Epithelial cell of prostate (primary cell): ENCODE data around the gene A1BG.
"Not testable (repeated sequence)": the region's sequence is repeated elsewhere in the genome, so short reads cannot be mapped to it uniquely, and the experiment has no call there.

Experiments
- DNase-seq: peaks from one replicate; pipeline ENCODE4 v3.0.0-alpha.2; 2011; ENCODE audit warnings: low read depth, low spot score
- H3K27ac ChIP-seq: fragments of 450-650 bp; 2 replicates; pipeline ENCODE4 v1.5.1; 2017; ENCODE audit warnings: mild to moderate bottlenecking

Gene A1BG

GRCh38 chr19:58338825-58339558 is 14.3 kb downstream of the A1BG start:
- DNase-seq: no peak
- H3K27ac ChIP-seq: no peak overlapping the region

- H3K27ac ChIP-seq: no peak overlapping the region
Measured at GRCh38 chr19:58338336-58338735, 15.0 kb downstream of the A1BG start.

GRCh38 chr19:58336820-58337219 is 16.5 kb downstream of the A1BG start:
- H3K27ac ChIP-seq: no peak overlapping the region
- no peak for DNase-seq

More at GRCh38 chr19:58338336-58338735, 15.0 kb downstream of the A1BG start:
- no peak for DNase-seq

GRCh38 chr19:58336216-58336615 is 17.1 kb downstream of the A1BG start:
- no peak for DNase-seq

GRCh38 chr19:58335630-58336029 is 17.7 kb downstream of the A1BG start:
- no peak overlapping the region for H3K27ac ChIP-seq
- no peak for DNase-seq

More at GRCh38 chr19:58336216-58336615, 17.1 kb downstream of the A1BG start:
- H3K27ac ChIP-seq: no peak overlapping the region

- no peak overlapping the region for H3K27ac ChIP-seq
- no peak for DNase-seq
Measured at GRCh38 chr19:58334691-58335249, 18.5 kb downstream of the A1BG start.

GRCh38 chr19:58332697-58333096 is 20.6 kb downstream of the A1BG start:
- H3K27ac ChIP-seq: no peak overlapping the region
- DNase-seq: no peak

GRCh38 chr19:58330458-58330857 is 22.8 kb downstream of the A1BG start:
- peak overlapping the region; percentile 49 for H3K27ac ChIP-seq

GRCh38 chr19:58328999-58329398 is 24.3 kb downstream of the A1BG start:
- H3K27ac ChIP-seq: no peak overlapping the region
- DNase-seq: no peak

More at GRCh38 chr19:58330458-58330857, 22.8 kb downstream of the A1BG start:
- peak; percentile 36 for DNase-seq

- peak within 1 kb of the TSS; percentile 77 for H3K27ac ChIP-seq
- peak; percentile 79 for DNase-seq
Measured at GRCh38 chr19:58326914-58327726, 26.2 kb downstream of the A1BG start, which contains the start of gene ZSCAN22. ZSCAN22 (plus strand) TSS chr19:58326994; CDS start chr19:58334803, 7,809 bp downstream.

GRCh38 chr19:58326501-58326913 is 26.8 kb downstream of the A1BG start:
- DNase-seq: no peak
- H3K27ac ChIP-seq: peak overlapping the region; percentile 77

GRCh38 chr19:58325311-58326022 is 27.8 kb downstream of the A1BG start:
- peak overlapping the region; percentile 77 for H3K27ac ChIP-seq
- peak; percentile 52 for DNase-seq

- H3K27ac ChIP-seq: peak overlapping the region; percentile 26
- peak; percentile 59 for DNase-seq
Measured at GRCh38 chr19:58319241-58319640, 34.1 kb downstream of the A1BG start.

- DNase-seq: no peak
- no peak overlapping the region for H3K27ac ChIP-seq
Measured at GRCh38 chr19:58318297-58318696, 35.0 kb downstream of the A1BG start.

GRCh38 chr19:58317476-58318072 is 35.7 kb downstream of the A1BG start:
- H3K27ac ChIP-seq: no peak overlapping the region
- no peak for DNase-seq

GRCh38 chr19:58315580-58315979 is 37.7 kb downstream of the A1BG start:
- no peak for DNase-seq
- no peak overlapping the region for H3K27ac ChIP-seq

GRCh38 chr19:58311345-58311865 is 41.9 kb downstream of the A1BG start:
- no peak for DNase-seq
- H3K27ac ChIP-seq: no peak overlapping the region

- not testable (repeated sequence) for H3K27ac ChIP-seq, DNase-seq
Measured at GRCh38 chr19:58310685-58311084, 42.6 kb downstream of the A1BG start.

GRCh38 chr19:58307736-58308135 is 45.6 kb downstream of the A1BG start:
- DNase-seq: no peak
- no peak overlapping the region for H3K27ac ChIP-seq

GRCh38 chr19:58305932-58306323 is 47.4 kb downstream of the A1BG start:
- no peak for DNase-seq
- H3K27ac ChIP-seq: peak overlapping the region; percentile 53
